NCI-H345 (cell line): ENCODE measurements around the gene C1orf167.
"Not testable (repeated sequence)": the region's sequence is repeated elsewhere in the genome, so short reads cannot be mapped to it uniquely, and the experiment has no call there.

Experiments used
- DNase-seq: peaks from one replicate; lab custom pipeline; 2025; lab: John Stamatoyannopoulos, UW

C1orf167 gene

GRCh38 chr1:11800391-11800755, 38.4 kb downstream of the C1orf167 start:
- DNase-seq = no peak

GRCh38 chr1:11800756-11801433, 38.9 kb downstream of the C1orf167 start:
- no peak for DNase-seq

DNA sequence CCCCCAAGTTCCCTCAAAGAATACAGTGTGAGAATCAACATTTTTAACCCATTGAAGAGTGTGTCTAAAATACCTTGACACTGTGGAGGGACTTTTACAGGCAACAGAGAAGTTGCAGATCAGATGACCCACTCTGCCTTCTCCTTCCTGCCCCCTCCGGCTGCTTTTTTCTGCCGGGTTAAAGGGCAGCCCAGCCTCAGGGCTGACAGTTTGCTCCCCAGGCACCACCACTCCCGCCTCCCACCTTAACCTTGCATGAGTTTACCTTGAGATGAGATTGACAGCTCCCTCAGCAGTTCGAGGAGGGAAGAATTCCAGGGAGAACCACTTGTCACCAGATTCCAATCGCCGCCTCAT, 40.6 kb downstream of the C1orf167 start:
- no peak for DNase-seq

DNA sequence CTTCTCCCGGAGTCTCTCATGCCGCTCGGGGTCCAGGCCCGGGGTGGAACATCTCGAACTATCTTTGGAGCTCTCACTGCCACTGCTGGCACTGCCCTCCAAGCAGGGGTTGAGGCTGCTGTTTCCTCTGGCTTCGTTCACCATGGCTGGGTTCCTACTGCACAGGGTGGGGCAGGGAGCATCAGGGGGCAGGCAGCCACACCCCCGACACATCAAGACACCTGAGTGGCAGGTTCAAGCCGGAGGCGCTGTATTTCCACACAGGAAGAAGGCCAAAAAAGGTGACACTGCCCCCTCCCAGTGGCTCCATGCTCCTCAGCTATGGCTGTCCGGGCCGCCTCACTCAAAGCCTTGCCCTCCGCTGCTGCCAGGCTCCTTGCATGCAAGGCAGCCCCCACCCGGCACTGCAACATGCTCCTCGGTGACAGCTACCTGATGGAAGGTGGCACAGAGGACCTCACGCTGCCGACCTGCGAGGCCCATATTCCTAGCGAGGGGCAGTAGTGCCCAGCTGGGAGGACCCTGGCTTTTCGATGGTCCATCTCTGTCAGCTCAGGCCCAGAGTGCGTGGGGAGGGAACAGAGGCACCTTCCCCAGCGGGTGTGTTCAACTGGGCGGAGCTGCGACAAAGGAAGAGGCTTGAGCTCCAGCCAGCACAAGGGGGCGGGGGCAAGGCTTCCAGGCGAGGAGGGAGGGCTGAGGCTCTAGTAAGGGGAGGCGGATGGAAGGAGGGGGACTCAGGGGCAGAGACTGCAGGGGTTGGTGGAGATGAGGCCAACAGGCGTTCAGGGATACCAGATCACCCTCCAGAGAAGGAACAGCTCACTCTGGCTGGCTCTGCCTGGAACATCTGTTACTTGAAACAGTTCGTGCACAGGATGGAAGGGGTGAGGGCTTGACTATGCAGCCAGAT, 41.2 kb downstream of the C1orf167 start:
- peak; percentile 57 for DNase-seq

DNA sequence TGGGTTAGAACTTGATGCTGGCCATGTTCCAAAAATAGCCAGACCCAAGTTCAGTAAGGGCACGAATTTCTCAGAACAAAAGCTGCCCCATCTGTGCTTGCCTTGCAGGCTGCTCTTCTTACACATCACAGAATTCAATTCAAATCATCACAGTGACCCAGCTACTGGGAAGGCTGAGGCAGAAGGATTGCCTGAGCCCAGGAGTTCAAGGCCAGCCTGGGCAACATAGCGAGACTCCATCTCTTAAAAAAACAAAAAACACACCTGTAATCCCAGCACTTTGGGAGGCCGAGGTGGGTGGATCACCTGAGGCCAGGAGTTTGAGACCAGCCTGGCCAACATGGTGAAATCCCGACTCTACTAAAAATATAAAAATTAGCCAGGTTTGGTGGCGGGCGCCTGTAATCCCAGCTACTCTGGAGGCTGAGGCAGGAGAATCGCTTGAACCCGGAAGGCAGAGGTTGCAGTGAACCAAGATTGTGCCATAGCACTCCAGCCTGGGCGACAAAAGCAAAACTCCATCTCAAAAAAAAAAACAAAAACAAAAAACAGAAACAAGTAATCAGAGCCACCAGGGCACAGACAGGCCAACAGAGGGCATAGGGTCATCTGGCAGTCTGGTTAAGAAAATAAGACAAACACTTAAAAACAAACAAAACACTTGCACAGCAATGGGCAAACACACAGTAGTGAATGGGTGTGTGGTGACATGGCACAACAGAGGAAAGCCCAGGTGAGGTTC, 42.1 kb downstream of the C1orf167 start:
- DNase-seq = not testable (repeated sequence)

- DNase-seq = peak; percentile 59
These were observed 42.9 kb downstream of the C1orf167 start for GRCh38 chr1:11804666-11805421.

DNA sequence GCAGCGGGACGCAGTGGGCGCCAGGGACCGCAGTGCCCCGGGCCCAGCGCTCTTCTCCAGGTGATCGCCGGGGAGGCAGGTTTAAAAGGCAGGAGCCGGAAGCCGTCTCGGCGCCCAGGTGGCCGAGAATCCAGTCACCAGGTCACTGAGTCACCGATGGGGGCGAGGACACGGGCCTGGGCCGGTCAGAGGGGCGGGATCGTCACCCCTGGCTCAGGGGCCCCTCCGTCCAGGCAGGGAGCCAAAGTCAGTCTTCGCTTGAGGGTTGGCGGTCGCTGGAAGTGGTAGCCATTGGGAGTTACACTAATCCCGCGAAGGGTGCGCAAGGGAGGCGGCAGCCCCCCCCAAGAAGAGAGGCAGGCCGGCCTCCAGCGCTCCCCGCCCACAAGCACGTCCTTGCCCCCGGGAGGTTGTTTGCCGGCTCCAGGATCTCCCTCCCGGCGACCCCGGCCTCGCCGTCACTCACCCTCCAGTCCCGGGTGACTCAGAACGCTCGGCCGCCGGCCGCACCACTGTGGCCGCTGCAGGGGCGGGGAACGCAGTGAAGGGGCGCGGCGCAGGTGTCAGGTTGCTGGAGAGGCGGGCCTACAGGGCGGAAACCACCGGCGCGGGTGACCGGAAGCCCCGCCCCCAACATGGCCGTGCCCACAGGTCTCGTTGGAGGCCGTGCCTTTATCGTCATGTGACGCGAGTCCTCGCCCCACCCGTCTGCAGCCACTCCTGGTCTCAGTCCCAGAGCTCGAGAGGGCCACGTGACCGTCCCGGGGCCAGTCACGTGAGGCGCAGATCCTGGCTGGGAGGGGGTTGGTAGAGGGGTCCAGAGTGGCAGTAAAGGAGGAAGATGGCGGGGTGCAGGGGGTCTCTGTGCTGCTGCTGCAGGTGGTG, 43.7 kb downstream of the C1orf167 start, which contains the start of the genes CLCN6 and MTHFR:
Gene CLCN6, plus strand, starts transcription at position 770 of the 885 bp plus-strand sequence. Its CDS starts 72 bp downstream, at position 842.
Gene MTHFR, minus strand, starts transcription at position 543 of the 885 bp plus-strand sequence. CDS start 2,848 bp downstream, outside the sequence.
- peak; percentile 100 for DNase-seq

DNA sequence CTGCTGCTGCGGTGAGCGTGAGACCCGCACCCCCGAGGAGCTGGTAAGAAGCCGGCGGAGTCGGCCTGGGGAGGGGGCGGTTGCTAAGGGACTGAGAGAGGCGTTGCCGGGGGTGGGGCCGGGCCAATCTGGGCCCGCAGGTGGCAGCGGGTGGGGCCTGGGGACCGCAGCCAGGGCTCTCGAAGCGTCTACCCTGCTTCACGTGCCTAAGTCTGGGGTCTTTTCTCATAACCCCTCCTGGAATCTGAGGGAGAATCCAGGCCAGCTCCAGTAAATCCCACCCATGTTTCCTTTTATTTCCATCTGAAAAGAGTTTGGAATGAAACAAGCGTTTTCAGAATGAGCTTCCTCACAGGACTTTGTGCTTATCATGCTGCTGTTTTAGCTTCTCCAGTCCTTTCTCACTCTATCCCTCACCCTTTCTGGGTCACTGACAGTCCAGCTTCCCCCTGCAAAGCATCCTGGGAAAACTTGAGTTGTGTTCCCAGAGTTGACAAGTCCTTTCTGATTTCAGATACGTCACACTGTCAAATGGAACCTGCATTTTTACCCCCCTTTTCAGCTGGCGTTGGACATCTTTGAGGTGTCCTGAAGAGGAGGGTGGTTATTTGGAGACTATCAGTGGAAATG, 44.4 kb downstream of the C1orf167 start:
- DNase-seq = peak; percentile 87

DNA sequence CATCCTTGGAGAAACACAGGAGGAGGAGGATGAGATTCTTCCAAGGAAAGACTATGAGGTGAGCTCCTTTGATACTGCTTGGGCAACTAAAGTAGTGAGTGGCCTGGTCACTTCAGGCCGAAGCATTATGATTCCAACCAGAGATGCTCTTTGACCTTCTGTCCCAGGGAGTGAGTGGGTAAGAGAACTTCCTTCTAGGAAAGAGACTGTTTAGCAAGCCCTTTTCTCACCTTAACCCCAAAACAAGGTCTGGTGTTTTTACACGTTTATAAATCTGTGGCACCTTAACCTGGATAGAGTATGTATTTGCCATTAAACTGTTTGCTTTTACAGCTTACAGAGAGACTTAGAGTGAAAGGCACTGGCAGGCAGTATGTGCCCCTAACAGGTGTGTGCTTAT, 45.1 kb downstream of the C1orf167 start:
- no peak for DNase-seq

GRCh38 chr1:11813021-11813420, 51.0 kb downstream of the C1orf167 start:
- no peak for DNase-seq

- DNase-seq = no peak
These were observed 55.2 kb downstream of the C1orf167 start for GRCh38 chr1:11817192-11817591.

GRCh38 chr1:11822091-11822490, 60.1 kb downstream of the C1orf167 start:
- DNase-seq = no peak

DNA sequence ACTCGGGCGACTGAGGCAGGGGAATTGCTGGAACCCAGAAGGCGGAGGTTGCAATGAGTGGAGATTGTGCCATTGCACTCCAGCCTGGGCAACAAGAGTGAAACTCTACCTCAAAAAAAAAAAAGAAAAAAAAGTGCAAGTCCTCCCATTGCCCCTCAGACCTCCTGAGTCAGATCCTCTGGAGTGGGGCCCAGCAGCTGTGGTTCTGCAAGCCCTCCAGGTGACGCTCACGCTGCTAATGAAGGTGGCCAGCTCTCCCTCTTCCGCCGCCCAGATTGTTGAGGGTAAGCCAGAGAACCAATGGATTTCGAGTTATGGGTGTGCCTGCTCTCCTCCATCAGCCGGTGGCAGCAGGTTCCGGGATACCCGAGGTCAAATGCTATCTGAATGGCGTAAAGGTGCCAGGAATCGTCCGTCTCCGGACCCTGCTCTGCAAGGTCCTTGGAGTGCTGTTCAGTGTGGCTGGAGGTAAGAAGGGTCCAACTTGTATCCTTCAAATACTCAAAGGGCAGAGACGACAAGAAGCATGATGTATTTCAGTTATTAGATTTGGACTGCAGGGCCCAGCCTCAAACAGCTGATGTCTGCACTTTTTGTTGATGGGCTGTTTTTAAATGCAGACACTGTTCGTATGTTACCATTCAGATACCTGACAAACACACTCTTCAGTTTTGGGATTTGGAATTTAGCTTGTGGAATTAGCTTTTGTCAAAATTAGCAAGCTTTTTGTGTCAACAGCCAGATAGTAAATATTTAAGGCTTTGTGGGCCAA, 61.6 kb downstream of the C1orf167 start:
- no peak for DNase-seq

- DNase-seq = no peak
These were observed 63.1 kb downstream of the C1orf167 start for GRCh38 chr1:11825131-11825530.

- DNase-seq = no peak
These were observed 65.0 kb downstream of the C1orf167 start for GRCh38 chr1:11826946-11827345.

DNA sequence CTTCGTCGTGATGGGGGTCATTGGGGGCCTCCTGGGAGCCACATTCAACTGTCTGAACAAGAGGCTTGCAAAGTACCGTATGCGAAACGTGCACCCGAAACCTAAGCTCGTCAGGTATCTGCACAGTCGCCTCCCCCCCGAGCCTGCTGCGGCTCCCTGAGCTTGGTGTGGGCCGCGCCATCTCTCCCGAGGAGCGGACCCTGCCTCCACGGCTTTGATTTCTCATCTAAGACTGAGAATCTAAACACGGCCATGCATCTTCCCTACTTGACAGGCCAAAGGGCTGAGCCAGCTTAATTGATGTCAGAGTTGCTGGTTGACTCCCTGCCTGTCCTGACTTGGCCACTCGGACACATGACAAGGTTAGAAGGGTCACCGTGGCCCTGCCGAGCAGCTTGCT, 66.5 kb downstream of the C1orf167 start:
- DNase-seq = no peak

- peak; percentile 39 for DNase-seq
These were observed 70.1 kb downstream of the C1orf167 start for GRCh38 chr1:11831945-11832725.

GRCh38 chr1:11833497-11833896, 71.5 kb downstream of the C1orf167 start:
- DNase-seq = no peak

DNA sequence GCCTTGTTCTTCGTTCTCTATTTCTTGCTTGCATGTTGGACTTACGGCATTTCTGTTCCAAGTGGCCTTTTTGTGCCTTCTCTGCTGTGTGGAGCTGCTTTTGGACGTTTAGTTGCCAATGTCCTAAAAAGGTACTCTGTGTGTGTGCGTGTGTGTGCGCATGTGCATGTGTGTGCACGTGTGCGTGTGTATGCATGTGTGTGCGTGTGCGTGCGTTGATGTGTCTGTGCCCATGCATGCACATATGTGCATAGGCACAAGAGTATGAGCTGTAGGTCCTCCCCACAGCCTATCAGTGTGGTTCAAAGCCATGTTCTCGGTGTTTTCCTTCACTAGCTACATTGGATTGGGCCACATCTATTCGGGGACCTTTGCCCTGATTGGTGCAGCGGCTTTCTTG, 71.9 kb downstream of the C1orf167 start:
- DNase-seq = no peak
